IPS-11a (cell line): Measurements from ENCODE around the gene UGT2A1.

Source experiments
- H3K4me3 ChIP-seq: one replicate; pipeline ENCODE4 v1.5.1; 2013; ENCODE audit warnings: low read depth, low read length, control low read depth

UGT2A1 gene

GRCh38 chr4:69591364-69591763, 61.7 kb downstream of the UGT2A1 start:
- no peak overlapping the region for H3K4me3 ChIP-seq

- no peak overlapping the region for H3K4me3 ChIP-seq
These were observed 63.2 kb downstream of the UGT2A1 start for GRCh38 chr4:69589884-69590283.

- no peak overlapping the region for H3K4me3 ChIP-seq
These were observed 68.9 kb downstream of the UGT2A1 start for GRCh38 chr4:69584135-69584534.

GRCh38 chr4:69583543-69583942, 69.5 kb downstream of the UGT2A1 start:
- no peak overlapping the region for H3K4me3 ChIP-seq

- H3K4me3 ChIP-seq = no peak overlapping the region
These were observed 75.8 kb downstream of the UGT2A1 start for GRCh38 chr4:69577245-69577644.

GRCh38 chr4:69576251-69576877, 76.7 kb downstream of the UGT2A1 start:
- H3K4me3 ChIP-seq = no peak overlapping the region

GRCh38 chr4:69568787-69569186, 84.3 kb downstream of the UGT2A1 start:
- H3K4me3 ChIP-seq = no peak overlapping the region

- H3K4me3 ChIP-seq = no peak overlapping the region
These were observed 89.6 kb downstream of the UGT2A1 start for GRCh38 chr4:69563424-69563823.

GRCh38 chr4:69549651-69550050, 103.4 kb downstream of the UGT2A1 start:
- no peak overlapping the region for H3K4me3 ChIP-seq

GRCh38 chr4:69546134-69546765, 106.8 kb downstream of the UGT2A1 start:
- H3K4me3 ChIP-seq = no peak overlapping the region
